Hippocampal formation (tissue), 2 donors: Measurements from ENCODE around the gene SPTSSB.

Experiments
- DNase-seq, 2 donors: peaks; one replicate each; lab custom pipeline; 2025; lab: John Stamatoyannopoulos, UW

The SPTSSB gene

GRCh38 chr3:161392853-161393252, 21.5 kb upstream of the SPTSSB start:
- no peak for DNase-seq

GRCh38 chr3:161390200-161390599, 18.9 kb upstream of the SPTSSB start:
- DNase-seq, result no peak

GRCh38 chr3:161389445-161390035, 18.2 kb upstream of the SPTSSB start:
- no peak for DNase-seq

- DNase-seq, result no peak
Observed at GRCh38 chr3:161388855-161389254, 17.5 kb upstream of the SPTSSB start.

- no peak for DNase-seq
Observed at GRCh38 chr3:161386991-161387770, 15.9 kb upstream of the SPTSSB start.

- peak; percentile 25 to 48 for DNase-seq
Observed at GRCh38 chr3:161372321-161373260, 1.3 kb upstream of the SPTSSB start.

GRCh38 chr3:161369531-161369930, 1.8 kb downstream of the SPTSSB start:
- no peak for DNase-seq

GRCh38 chr3:161366094-161366493, 5.2 kb downstream of the SPTSSB start:
- no peak for DNase-seq

GRCh38 chr3:161358488-161358887, 12.8 kb downstream of the SPTSSB start:
- no peak for DNase-seq

GRCh38 chr3:161356287-161356686, 15.0 kb downstream of the SPTSSB start:
- DNase-seq, result no peak

GRCh38 chr3:161355508-161355907, 15.8 kb downstream of the SPTSSB start:
- DNase-seq, result no peak

- no peak for DNase-seq
Observed at GRCh38 chr3:161354554-161354953, 16.8 kb downstream of the SPTSSB start.

- DNase-seq, result no peak
Observed at GRCh38 chr3:161351330-161351729, 20.0 kb downstream of the SPTSSB start.

- no peak for DNase-seq
Observed at GRCh38 chr3:161350916-161351315, 20.4 kb downstream of the SPTSSB start.

- no peak for DNase-seq
Observed at GRCh38 chr3:161349529-161350312, 21.6 kb downstream of the SPTSSB start.

GRCh38 chr3:161348796-161349400, 22.4 kb downstream of the SPTSSB start:
- no peak for DNase-seq

- DNase-seq, result no peak
Observed at GRCh38 chr3:161347726-161348125, 23.6 kb downstream of the SPTSSB start.

GRCh38 chr3:161345023-161345422, 26.3 kb downstream of the SPTSSB start:
- DNase-seq, result no peak

GRCh38 chr3:161343986-161344385, 27.3 kb downstream of the SPTSSB start:
- DNase-seq, result no peak

GRCh38 chr3:161343540-161343939, 27.8 kb downstream of the SPTSSB start:
- no peak for DNase-seq

- no peak for DNase-seq
Observed at GRCh38 chr3:161342629-161343028, 28.7 kb downstream of the SPTSSB start.
